Measurements from ENCODE around the gene SPACA1.

GRCh38 chr6:88044530-88044929, 3.1 kb upstream of the SPACA1 start:
- no peak for TF ChIP-seq POLR2A (IDR thresholded peaks at IDR 0.05)
- no peak for TF ChIP-seq CTCF (IDR thresholded peaks at IDR 0.05)
